MCF 10A (cell line): Measurements from ENCODE around the gene TRIM17. TPM values are rescaled to one million over a fixed set of nuclear protein-coding genes. Genes with fewer than 3 reads are reported as not detected.

Experiments
- BruUV-seq: library from RNA; stranded (reverse); fragments of 400-500 nt; replicated peaks from 2 replicates; lab custom pipeline; 2021; lab: Mats Ljungman, UMichigan
- CTCF ChIA-PET: fragments of 300-600 bp; sonication (Branson Sonifier 250); formaldehyde crosslinking; extraction: SDS; loops from one replicate; lab custom pipeline; 2021; ENCODE audit warnings: antibody characterized with exemption, inconsistent platforms; lab: Yijun Ruan, JAX
- POLR2A ChIA-PET: fragments of 300-600, 350-650 bp; sonication (Branson Sonifier 250); formaldehyde crosslinking; extraction: SDS; loops from one replicate; lab custom pipeline; 2020; ENCODE audit warnings: antibody characterized with exemption, inconsistent platforms; lab: Yijun Ruan, JAX
- DNase-seq: peaks from one replicate; pipeline ENCODE4 v3.0.0-alpha.2; 2018; ENCODE audit not compliant: unreplicated experiment
- H3K27ac Mint-ChIP-seq: one replicate; pipeline ENCODE4 v1.8.0; 2022; ENCODE audit warnings: mild to moderate bottlenecking, low read depth, mixed read lengths; ENCODE audit not compliant: unreplicated experiment
- H3K27me3 Mint-ChIP-seq: one replicate; pipeline ENCODE4 v1.8.0; 2022; ENCODE audit warnings: mixed read lengths; ENCODE audit not compliant: insufficient read depth, unreplicated experiment
- H3K36me3 Mint-ChIP-seq: one replicate; pipeline ENCODE4 v1.8.0; 2022; ENCODE audit warnings: mild to moderate bottlenecking, moderate library complexity, mixed read lengths; ENCODE audit not compliant: insufficient read depth, unreplicated experiment
- H3K4me1 Mint-ChIP-seq: one replicate; pipeline ENCODE4 v1.8.0; 2022; ENCODE audit warnings: mixed read lengths; ENCODE audit not compliant: insufficient read depth, unreplicated experiment
- H3K4me3 Mint-ChIP-seq: one replicate; pipeline ENCODE4 v1.8.0; 2022; ENCODE audit warnings: mild to moderate bottlenecking, moderate library complexity, mixed read lengths; ENCODE audit not compliant: unreplicated experiment
- H3K9me3 Mint-ChIP-seq: one replicate; pipeline ENCODE4 v1.8.0; 2022; ENCODE audit warnings: mixed read lengths; ENCODE audit not compliant: unreplicated experiment
- CTCF ChIP-seq: fragments of 200-600 bp; IDR thresholded peaks from one replicate; pipeline ENCODE4 v1.8.0; 2022; ENCODE audit warnings: antibody characterized with exemption, mild to moderate bottlenecking; ENCODE audit not compliant: unreplicated experiment
- intact Hi-C: fragments of 100-400 bp; cut with micrococcal nuclease; formaldehyde crosslinking; loops from 2 replicates; pipeline ENCODE4 v1.14.1; 2022
- total RNA-seq: library from RNA; stranded (reverse); gene quantifications from 2 replicates; pipeline ENCODE4 v1.2.3, GENCODE V29; 2022

TRIM17 gene
- total RNA-seq, 1 experiment from 2014 or later = not detected

GRCh38 chr1:228410015-228410414, 6.6 kb downstream of the TRIM17 start:
- H3K9me3 Mint-ChIP-seq = no peaks in the 10 kb centered on the region
- no peak overlapping the region for H3K4me3 Mint-ChIP-seq
- peaks cover 26% of the 10 kb centered on the region for H3K4me1 Mint-ChIP-seq
- peak; percentile 49 for DNase-seq
- no peak overlapping the region for H3K27ac Mint-ChIP-seq
- H3K36me3 Mint-ChIP-seq = no peaks in the 10 kb centered on the region
- intact Hi-C loops = no loop called here
- CTCF ChIA-PET = interaction anchor here (0.7 kb wide), 1 partner anchor 1701 kb away, joined by 3 read pairs; no protein-coding TSS in a partner anchor
- TF ChIP-seq CTCF = no peak
- H3K27me3 Mint-ChIP-seq = no peaks in the 10 kb centered on the region
- POLR2A ChIA-PET = interaction anchor here (0.6 to 1.6 kb wide), 3 partner anchors 47 to 289 kb away, joined by 3 to 4 read pairs (median 3); partner anchors contain the start of gene IBA57
- no TSS peak for BruUV-seq

- peaks cover 34% of the 10 kb centered on the region for H3K4me1 Mint-ChIP-seq
- CTCF ChIA-PET = interaction anchor here (0.7 kb wide), 1 partner anchor 1701 kb away, joined by 3 read pairs; no protein-coding TSS in a partner anchor
Observed at GRCh38 chr1:228408869-228409805, 7.5 kb downstream of the TRIM17 start.

GRCh38 chr1:228408041-228408868, 8.4 kb downstream of the TRIM17 start:
- Mint-ChIP-seq H3K4me3 (peak overlapping the region; percentile 95), H3K4me1 (peaks cover 43% of the 10 kb centered on the region), H3K27me3 (no peaks in the 10 kb centered on the region), H3K36me3 (peaks cover 15% of the 10 kb centered on the region), H3K9me3 (no peaks in the 10 kb centered on the region), H3K27ac (peak overlapping the region; percentile 8)
- intact Hi-C loops = loop anchor here (5.0 kb wide), 1 partner anchor 196 kb away; no protein-coding TSS in a partner anchor
- ChIA-PET CTCF (no interaction called here), POLR2A (interaction anchor here (4.3 to 5.3 kb wide), 2 partner anchors 13 to 49 kb away, joined by 38 to 117 read pairs; a partner anchor contains a TSS)
- no peak for TF ChIP-seq CTCF
- no TSS peak for BruUV-seq
- no peak for DNase-seq

More at GRCh38 chr1:228408869-228409805, 7.5 kb downstream of the TRIM17 start:
- TF ChIP-seq CTCF = no peak
- H3K4me3 Mint-ChIP-seq = peak overlapping the region; percentile 20
- intact Hi-C loops = loop anchor here (5.0 kb wide), 1 partner anchor 197 kb away; no protein-coding TSS in a partner anchor
- no peaks in the 10 kb centered on the region for H3K9me3 Mint-ChIP-seq
- no TSS peak for BruUV-seq
- no peak overlapping the region for H3K27ac Mint-ChIP-seq
- no peaks in the 10 kb centered on the region for H3K27me3 Mint-ChIP-seq
- peaks cover 8% of the 10 kb centered on the region for H3K36me3 Mint-ChIP-seq
- no peak for DNase-seq
- POLR2A ChIA-PET = interaction anchor here (0.6 to 5.3 kb wide), 3 partner anchors 48 to 244 kb away, joined by 3 to 117 read pairs (median 4); partner anchors contain the start of gene IBA57
